ENCODE results near the gene FOXO3. TPM values are rescaled to one million over a fixed set of nuclear protein-coding genes. Genes with fewer than 3 reads are reported as not detected.

The FOXO3 gene
- total RNA-seq, 1 donor from 2014 or later = 43.3 TPM

DNA sequence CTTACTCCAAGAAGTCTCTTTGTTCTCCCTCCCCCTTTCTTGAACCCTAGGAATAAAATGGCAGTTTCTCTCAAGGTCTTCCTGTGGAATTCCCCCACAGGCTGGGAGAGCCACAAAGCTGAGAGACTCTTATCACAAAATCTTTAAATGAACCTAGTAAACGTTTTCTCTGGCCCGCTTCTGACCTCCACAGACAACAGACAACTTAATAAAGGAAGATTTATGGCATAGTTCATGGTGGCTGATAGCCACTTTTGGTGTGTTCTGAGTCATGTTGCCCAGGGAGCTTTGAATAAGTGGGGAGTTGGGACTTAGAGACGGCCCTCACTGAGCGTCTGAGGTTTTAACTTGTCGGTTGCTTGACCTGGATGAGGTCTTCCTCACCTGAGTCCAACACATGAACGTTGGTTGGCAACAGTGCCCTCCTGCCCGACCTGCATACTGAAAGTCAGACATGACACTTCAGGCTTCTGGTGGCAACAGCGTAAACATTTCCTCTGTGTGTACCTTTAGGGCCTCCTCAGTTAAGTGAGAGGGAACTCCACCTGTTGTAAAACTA, 124.1 kb downstream of the FOXO3 start:
- TF ChIP-seq, protein P1, sequence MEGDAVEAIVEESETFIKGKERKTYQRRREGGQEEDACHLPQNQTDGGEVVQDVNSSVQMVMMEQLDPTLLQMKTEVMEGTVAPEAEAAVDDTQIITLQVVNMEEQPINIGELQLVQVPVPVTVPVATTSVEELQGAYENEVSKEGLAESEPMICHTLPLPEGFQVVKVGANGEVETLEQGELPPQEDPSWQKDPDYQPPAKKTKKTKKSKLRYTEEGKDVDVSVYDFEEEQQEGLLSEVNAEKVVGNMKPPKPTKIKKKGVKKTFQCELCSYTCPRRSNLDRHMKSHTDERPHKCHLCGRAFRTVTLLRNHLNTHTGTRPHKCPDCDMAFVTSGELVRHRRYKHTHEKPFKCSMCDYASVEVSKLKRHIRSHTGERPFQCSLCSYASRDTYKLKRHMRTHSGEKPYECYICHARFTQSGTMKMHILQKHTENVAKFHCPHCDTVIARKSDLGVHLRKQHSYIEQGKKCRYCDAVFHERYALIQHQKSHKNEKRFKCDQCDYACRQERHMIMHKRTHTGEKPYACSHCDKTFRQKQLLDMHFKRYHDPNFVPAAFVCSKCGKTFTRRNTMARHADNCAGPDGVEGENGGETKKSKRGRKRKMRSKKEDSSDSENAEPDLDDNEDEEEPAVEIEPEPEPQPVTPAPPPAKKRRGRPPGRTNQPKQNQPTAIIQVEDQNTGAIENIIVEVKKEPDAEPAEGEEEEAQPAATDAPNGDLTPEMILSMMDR (conservative IDR thresholded peaks at IDR 0.05) = no peak
- Mint-ChIP-seq H3K27ac (peak overlapping the region; percentile 76), H3K27me3 (no peaks in the 10 kb centered on the region), H3K9me3 (no peaks in the 10 kb centered on the region), H3K36me3 (peaks cover 27% of the 10 kb centered on the region), H3K4me1 (ENCODE audit: unreplicated experiment) (peaks cover 40% of the 10 kb centered on the region), H3K4me3 (peak overlapping the region; percentile 18)
- no peak for DNase-seq (ENCODE audit: extremely low spot score, unreplicated experiment)

DNA sequence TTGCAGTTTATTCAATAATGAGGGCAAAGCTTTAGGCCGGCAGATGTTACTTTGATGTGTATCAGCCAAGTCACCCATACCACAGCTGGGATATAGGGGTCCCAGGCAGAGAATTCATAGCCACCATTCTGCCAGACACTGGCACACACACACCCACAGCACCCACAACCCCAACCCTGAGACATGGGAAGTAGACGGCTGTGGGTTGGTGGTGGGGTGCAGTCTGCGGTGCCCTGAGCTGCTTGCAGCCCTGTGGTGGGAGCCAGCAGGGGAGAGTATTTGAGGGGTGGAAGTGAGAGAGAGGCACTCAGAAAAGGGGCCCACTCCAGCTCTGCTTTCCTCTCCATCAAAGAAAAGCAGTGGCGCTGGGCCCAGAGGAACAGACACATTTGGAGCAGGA, 125.3 kb downstream of the FOXO3 start:
- TF ChIP-seq, protein P1 (conservative IDR thresholded peaks at IDR 0.05) = no peak
- peaks cover 20% of the 10 kb centered on the region for H3K36me3 Mint-ChIP-seq
- no peaks in the 10 kb centered on the region for H3K9me3 Mint-ChIP-seq
- H3K27ac Mint-ChIP-seq = peak overlapping the region; percentile 54
- H3K4me3 Mint-ChIP-seq = no peak overlapping the region
- peaks cover 48% of the 10 kb centered on the region for H3K4me1 Mint-ChIP-seq (ENCODE audit: unreplicated experiment)
- no peaks in the 10 kb centered on the region for H3K27me3 Mint-ChIP-seq
- DNase-seq (ENCODE audit: extremely low spot score, unreplicated experiment) = no peak

DNA sequence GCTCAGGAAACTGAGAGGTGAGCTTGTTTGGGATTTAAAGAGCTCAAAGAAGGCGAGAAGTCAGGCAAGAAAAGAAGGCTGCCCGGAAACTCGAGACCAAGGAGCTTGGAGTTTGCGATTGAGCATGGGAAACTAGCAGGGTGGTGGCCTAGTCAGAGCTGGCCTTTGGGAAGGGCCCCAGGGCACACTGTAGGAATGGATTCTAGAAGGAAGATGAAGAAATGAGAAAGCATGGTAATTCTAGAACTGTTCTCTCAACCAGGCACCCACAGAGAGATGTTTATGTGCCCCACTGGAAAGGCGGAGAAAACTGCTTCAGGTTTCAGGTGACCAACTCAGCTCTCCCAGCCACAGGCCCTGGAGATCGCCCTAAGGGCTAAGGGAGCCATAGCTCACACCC, 126.2 kb downstream of the FOXO3 start:
- TF ChIP-seq, protein P1 (conservative IDR thresholded peaks at IDR 0.05) = no peak
- H3K4me3 Mint-ChIP-seq = no peak overlapping the region

DNA sequence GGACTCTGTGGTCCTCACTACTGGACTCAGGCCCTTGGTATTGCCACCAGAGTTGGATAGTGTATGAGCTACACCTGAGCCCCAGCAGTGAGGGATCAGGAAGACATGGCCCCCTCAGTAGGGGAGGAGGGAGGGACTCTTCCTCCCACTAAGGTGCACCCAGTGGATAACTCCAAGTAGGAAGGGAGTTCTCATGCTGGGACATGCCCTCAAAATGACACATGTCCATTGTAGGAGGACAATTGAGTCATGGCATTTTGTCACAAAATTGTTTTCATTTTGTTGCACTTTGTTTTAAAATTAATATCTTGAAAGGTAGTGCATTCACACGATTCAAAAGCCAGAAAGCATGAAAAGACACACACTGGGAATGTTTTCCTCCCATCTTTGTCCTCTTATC, 127.2 kb downstream of the FOXO3 start:
- TF ChIP-seq, protein P1 (conservative IDR thresholded peaks at IDR 0.05) = no peak
- Mint-ChIP-seq H3K36me3 (peaks cover 17% of the 10 kb centered on the region), H3K27me3 (no peaks in the 10 kb centered on the region), H3K4me1 (ENCODE audit: unreplicated experiment) (peaks cover 48% of the 10 kb centered on the region), H3K9me3 (no peaks in the 10 kb centered on the region), H3K27ac (no peak overlapping the region), H3K4me3 (no peak overlapping the region)
- no peak for DNase-seq (ENCODE audit: extremely low spot score, unreplicated experiment)

More for the DNA sequence above, 126.2 kb downstream of the FOXO3 start:
- Mint-ChIP-seq H3K9me3 (no peaks in the 10 kb centered on the region), H3K4me1 (ENCODE audit: unreplicated experiment) (peaks cover 51% of the 10 kb centered on the region), H3K36me3 (peaks cover 17% of the 10 kb centered on the region), H3K27ac (no peak overlapping the region), H3K27me3 (no peaks in the 10 kb centered on the region)
- no peak for DNase-seq (ENCODE audit: extremely low spot score, unreplicated experiment)

DNA sequence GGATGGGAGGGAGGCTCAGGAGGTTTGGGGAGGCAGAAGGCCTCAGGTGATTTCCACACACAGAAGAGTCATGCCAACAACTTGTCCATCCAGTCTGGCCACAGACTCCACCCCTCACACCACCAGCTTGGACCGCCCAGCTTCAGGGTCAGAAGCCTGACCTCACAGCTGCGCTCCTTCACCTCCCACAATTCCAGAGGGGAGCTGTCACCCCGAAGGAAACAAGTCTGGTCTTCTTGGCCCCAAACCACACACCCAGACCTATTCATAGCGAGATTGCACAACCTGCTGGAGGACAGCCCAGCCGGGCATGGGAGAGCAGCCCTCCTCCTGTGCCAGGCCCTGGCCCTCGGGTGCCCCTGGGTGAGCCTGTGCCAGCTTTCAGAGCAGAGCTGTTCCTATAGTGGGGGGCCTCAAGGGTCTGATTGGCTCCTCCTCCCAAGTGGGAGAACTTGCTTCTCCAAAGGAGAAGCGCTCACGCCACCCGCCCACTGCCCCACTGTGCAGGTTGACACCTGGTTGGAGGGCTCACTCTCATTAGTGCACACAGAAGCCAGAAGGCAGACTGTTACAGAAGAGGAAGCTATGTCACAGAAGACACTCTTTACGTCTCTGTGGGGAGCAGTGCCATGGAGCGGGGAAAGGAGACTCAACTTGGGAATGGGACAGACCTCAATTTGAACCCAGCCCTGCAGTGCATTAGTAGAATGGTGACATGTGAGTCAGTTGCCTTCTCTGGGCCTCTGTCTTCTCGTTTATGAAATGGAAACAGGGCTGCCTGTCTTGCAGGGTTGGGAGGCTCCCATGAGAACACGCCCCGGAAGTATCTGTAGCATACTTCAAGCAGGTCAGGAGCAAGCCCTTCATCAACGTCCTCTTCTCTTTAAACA, 128.8 kb downstream of the FOXO3 start:
- Mint-ChIP-seq H3K27ac (peak overlapping the region; percentile 29), H3K36me3 (peaks cover 17% of the 10 kb centered on the region), H3K27me3 (no peaks in the 10 kb centered on the region), H3K4me3 (no peak overlapping the region), H3K9me3 (no peaks in the 10 kb centered on the region), H3K4me1 (ENCODE audit: unreplicated experiment) (peaks cover 45% of the 10 kb centered on the region)
- TF ChIP-seq, protein P1 (conservative IDR thresholded peaks at IDR 0.05) = no peak
- DNase-seq (ENCODE audit: extremely low spot score, unreplicated experiment) = no peak

Measured in type B pancreatic cell (in vitro differentiated cells).